Loucy (cell line): ENCODE results near the gene NDUFAF2.

ENCODE experiments used
- EZH2phosphoT487 ChIP-seq: fragments of 200-600 bp; IDR thresholded peaks from 2 replicates; pipeline ENCODE4 v1.6.1; 2018; ENCODE audit warnings: antibody characterized with exemption, mild to moderate bottlenecking, moderate library complexity, borderline replicate concordance
- TF ChIP-seq, protein P1 (sequence below): fragments of 200-600 bp; sonication (generic); conservative IDR thresholded peaks from 2 replicates; pipeline ENCODE4 v1.5.1; 2014; ENCODE audit warnings: mild to moderate bottlenecking, antibody characterized with exemption, low read length

DNA sequence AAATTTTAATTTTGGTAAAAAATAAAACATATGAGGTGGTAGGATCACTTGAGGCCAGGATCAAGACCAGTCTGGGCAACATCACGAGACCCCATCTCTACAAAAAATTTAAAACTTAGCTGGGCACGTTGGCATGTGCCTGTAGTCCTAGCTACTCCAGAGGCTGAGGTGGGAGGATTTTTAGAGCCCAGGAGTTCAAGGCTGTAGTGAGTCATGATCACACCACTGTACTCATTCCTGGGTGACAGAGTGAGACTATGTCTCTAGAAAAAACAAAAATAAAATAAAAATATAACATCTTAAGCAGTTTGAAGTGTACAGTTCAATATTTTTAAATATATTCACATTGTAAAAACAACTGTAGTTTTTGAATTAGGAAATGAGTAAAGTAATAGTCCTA, 108.9 kb downstream of the NDUFAF2 start:
- no peak for TF ChIP-seq EZH2phosphoT487
- TF ChIP-seq, protein P1, sequence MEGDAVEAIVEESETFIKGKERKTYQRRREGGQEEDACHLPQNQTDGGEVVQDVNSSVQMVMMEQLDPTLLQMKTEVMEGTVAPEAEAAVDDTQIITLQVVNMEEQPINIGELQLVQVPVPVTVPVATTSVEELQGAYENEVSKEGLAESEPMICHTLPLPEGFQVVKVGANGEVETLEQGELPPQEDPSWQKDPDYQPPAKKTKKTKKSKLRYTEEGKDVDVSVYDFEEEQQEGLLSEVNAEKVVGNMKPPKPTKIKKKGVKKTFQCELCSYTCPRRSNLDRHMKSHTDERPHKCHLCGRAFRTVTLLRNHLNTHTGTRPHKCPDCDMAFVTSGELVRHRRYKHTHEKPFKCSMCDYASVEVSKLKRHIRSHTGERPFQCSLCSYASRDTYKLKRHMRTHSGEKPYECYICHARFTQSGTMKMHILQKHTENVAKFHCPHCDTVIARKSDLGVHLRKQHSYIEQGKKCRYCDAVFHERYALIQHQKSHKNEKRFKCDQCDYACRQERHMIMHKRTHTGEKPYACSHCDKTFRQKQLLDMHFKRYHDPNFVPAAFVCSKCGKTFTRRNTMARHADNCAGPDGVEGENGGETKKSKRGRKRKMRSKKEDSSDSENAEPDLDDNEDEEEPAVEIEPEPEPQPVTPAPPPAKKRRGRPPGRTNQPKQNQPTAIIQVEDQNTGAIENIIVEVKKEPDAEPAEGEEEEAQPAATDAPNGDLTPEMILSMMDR: no peak
